ENCODE measurements around the gene GRXCR1. TPM values are rescaled to one million over a fixed set of nuclear protein-coding genes. Genes with fewer than 3 reads are reported as not detected.

Gene GRXCR1
- total RNA-seq, 1 donor from 2014 or later, result not detected

DNA sequence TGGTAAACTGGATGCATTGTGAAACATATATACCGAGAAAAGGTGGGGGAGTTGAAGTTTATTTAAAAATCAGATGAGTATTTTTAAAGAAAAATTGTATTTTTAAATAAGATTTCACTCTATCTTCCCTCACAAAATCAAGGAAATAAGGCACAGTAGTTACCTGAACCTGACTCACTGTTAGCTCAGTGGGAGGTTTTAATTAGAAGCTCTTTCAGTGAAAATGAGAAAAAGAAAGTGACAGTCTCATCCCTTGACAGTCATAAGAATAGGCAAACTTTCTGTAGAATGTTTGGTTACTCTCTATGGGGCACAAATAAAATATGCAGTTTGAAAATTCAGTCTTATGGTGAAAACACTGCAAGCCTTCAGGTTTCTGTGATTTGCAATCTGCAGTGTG lies 49.7 kb downstream of the GRXCR1 start:
- Histone ChIP-seq H3K9ac (ENCODE audit: low read length) (no peak overlapping the region), H3K27me3 (ENCODE audit: insufficient read depth, low read length) (no peaks in the 10 kb centered on the region), H3K4me2 (ENCODE audit: low read length) (no peak overlapping the region), H4K20me1 (ENCODE audit: insufficient read depth, low read length) (no peaks in the 10 kb centered on the region), H3K79me2 (ENCODE audit: insufficient read depth, low read length) (no peaks in the 10 kb centered on the region), H2AFZ (ENCODE audit: low read depth, low read length) (no peak overlapping the region), H3K4me1 (ENCODE audit: insufficient read depth, low read length) (no peaks in the 10 kb centered on the region), H3K4me3 (ENCODE audit: insufficient read depth, low read depth, low read length) (no peak overlapping the region), H3K27ac (ENCODE audit: low read depth, low read length) (no peak overlapping the region), H3K9me3 (ENCODE audit: insufficient read depth, low read depth, low read length) (no peaks in the 10 kb centered on the region), H3K36me3 (ENCODE audit: insufficient read depth, low read length) (no peaks in the 10 kb centered on the region)
- no peak for TF ChIP-seq EZH2 (IDR thresholded peaks at IDR 0.05; ENCODE audit: insufficient read depth, low read length)
- TF ChIP-seq, protein P1, sequence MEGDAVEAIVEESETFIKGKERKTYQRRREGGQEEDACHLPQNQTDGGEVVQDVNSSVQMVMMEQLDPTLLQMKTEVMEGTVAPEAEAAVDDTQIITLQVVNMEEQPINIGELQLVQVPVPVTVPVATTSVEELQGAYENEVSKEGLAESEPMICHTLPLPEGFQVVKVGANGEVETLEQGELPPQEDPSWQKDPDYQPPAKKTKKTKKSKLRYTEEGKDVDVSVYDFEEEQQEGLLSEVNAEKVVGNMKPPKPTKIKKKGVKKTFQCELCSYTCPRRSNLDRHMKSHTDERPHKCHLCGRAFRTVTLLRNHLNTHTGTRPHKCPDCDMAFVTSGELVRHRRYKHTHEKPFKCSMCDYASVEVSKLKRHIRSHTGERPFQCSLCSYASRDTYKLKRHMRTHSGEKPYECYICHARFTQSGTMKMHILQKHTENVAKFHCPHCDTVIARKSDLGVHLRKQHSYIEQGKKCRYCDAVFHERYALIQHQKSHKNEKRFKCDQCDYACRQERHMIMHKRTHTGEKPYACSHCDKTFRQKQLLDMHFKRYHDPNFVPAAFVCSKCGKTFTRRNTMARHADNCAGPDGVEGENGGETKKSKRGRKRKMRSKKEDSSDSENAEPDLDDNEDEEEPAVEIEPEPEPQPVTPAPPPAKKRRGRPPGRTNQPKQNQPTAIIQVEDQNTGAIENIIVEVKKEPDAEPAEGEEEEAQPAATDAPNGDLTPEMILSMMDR (IDR thresholded peaks at IDR 0.05; ENCODE audit: insufficient read depth, low read depth, low read length), result no peak
- Mint-ChIP-seq H3K4me3 (ENCODE audit: unreplicated experiment) (no peak overlapping the region), H3K36me3 (ENCODE audit: low read depth, unreplicated experiment) (no peaks in the 10 kb centered on the region), H3K27me3 (ENCODE audit: low read depth, unreplicated experiment) (no peaks in the 10 kb centered on the region), H3K9me3 (ENCODE audit: unreplicated experiment) (no peaks in the 10 kb centered on the region), H3K27ac (ENCODE audit: unreplicated experiment) (no peak overlapping the region), H3K4me1 (ENCODE audit: low read depth, unreplicated experiment) (no peaks in the 10 kb centered on the region)
- FAIRE-seq (no peak), DNase-seq (ENCODE audit: low read depth) (no peak)

DNA sequence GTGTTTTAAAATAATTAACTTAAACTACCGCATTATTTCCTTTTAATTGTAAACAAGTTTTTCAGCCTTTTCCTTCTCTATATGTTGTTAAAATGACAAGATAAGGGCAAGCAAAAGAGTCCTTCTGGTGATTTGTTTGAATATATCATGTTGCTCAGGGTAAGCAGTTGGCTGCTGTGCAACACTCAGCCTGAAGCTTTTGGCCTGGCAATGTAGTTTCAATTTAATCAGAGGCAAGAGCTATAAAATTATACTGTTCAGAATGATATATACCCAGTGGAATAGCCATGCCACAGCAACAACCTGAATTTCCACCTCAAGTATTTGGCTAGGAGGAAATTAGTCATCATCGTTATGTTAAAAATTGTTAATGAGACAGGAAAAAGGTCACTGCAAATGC lies 53.4 kb downstream of the GRXCR1 start:
- Mint-ChIP-seq H3K27me3 (ENCODE audit: low read depth, unreplicated experiment) (no peaks in the 10 kb centered on the region), H3K9me3 (ENCODE audit: unreplicated experiment) (no peaks in the 10 kb centered on the region), H3K27ac (ENCODE audit: unreplicated experiment) (no peak overlapping the region), H3K4me1 (ENCODE audit: low read depth, unreplicated experiment) (no peaks in the 10 kb centered on the region), H3K4me3 (ENCODE audit: unreplicated experiment) (no peak overlapping the region), H3K36me3 (ENCODE audit: low read depth, unreplicated experiment) (no peaks in the 10 kb centered on the region)
- no peaks in the 10 kb centered on the region for H3K36me3 ChIP-seq (ENCODE audit: insufficient read depth, low read length)
- H3K9ac ChIP-seq (ENCODE audit: low read length), result no peak overlapping the region
- H3K79me2 ChIP-seq (ENCODE audit: insufficient read depth, low read length), result no peaks in the 10 kb centered on the region
- H3K4me1 ChIP-seq (ENCODE audit: insufficient read depth, low read length), result no peaks in the 10 kb centered on the region
- H3K27ac ChIP-seq (ENCODE audit: low read depth, low read length), result no peak overlapping the region
- no peaks in the 10 kb centered on the region for H3K9me3 ChIP-seq (ENCODE audit: insufficient read depth, low read depth, low read length)
- no peak for FAIRE-seq
- no peaks in the 10 kb centered on the region for H4K20me1 ChIP-seq (ENCODE audit: insufficient read depth, low read length)
- TF ChIP-seq, protein P1 (IDR thresholded peaks at IDR 0.05; ENCODE audit: insufficient read depth, low read depth, low read length), result no peak
- no peak for TF ChIP-seq EZH2 (IDR thresholded peaks at IDR 0.05; ENCODE audit: insufficient read depth, low read length)
- no peak overlapping the region for H3K4me2 ChIP-seq (ENCODE audit: low read length)
- no peaks in the 10 kb centered on the region for H3K27me3 ChIP-seq (ENCODE audit: insufficient read depth, low read length)
- H2AFZ ChIP-seq (ENCODE audit: low read depth, low read length), result no peak overlapping the region
- no peak overlapping the region for H3K4me3 ChIP-seq (ENCODE audit: insufficient read depth, low read depth, low read length)
- DNase-seq (ENCODE audit: low read depth), result no peak

DNA sequence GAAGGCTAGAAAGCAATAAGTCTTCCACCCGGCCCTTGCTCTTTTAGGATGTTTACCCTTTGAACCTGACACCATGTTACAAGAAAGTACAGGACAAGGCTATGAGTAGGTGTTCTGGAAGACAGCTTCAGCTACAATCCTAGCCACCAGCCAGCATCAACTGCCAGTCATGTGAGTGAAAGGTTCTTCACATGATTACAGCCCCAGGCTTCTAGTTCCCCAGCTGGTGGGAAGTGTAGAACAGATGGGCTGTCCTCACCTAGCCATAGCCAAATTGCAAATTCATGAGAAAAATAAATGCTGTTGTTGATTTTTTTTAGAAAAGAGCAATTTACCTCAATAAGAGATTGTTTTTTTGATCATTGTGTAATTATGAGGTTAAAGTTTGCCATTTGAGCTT lies 60.8 kb downstream of the GRXCR1 start:
- Mint-ChIP-seq H3K4me3 (ENCODE audit: unreplicated experiment) (no peak overlapping the region), H3K27ac (ENCODE audit: unreplicated experiment) (no peak overlapping the region), H3K9me3 (ENCODE audit: unreplicated experiment) (no peaks in the 10 kb centered on the region), H3K27me3 (ENCODE audit: low read depth, unreplicated experiment) (no peaks in the 10 kb centered on the region), H3K36me3 (ENCODE audit: low read depth, unreplicated experiment) (no peaks in the 10 kb centered on the region), H3K4me1 (ENCODE audit: low read depth, unreplicated experiment) (no peaks in the 10 kb centered on the region)
- H3K27me3 ChIP-seq (ENCODE audit: insufficient read depth, low read length), result no peaks in the 10 kb centered on the region
- H3K9me3 ChIP-seq (ENCODE audit: insufficient read depth, low read depth, low read length), result no peaks in the 10 kb centered on the region
- no peak overlapping the region for H3K4me3 ChIP-seq (ENCODE audit: insufficient read depth, low read depth, low read length)
- H4K20me1 ChIP-seq (ENCODE audit: insufficient read depth, low read length), result no peaks in the 10 kb centered on the region
- H3K9ac ChIP-seq (ENCODE audit: low read length), result no peak overlapping the region
- no peak overlapping the region for H2AFZ ChIP-seq (ENCODE audit: low read depth, low read length)
- TF ChIP-seq, protein P1 (IDR thresholded peaks at IDR 0.05; ENCODE audit: insufficient read depth, low read depth, low read length), result no peak
- no peak for TF ChIP-seq EZH2 (IDR thresholded peaks at IDR 0.05; ENCODE audit: insufficient read depth, low read length)
- FAIRE-seq (no peak), DNase-seq (ENCODE audit: low read depth) (no peak)
- no peaks in the 10 kb centered on the region for H3K36me3 ChIP-seq (ENCODE audit: insufficient read depth, low read length)
- H3K27ac ChIP-seq (ENCODE audit: low read depth, low read length), result no peak overlapping the region
- H3K4me1 ChIP-seq (ENCODE audit: insufficient read depth, low read length), result no peaks in the 10 kb centered on the region
- H3K4me2 ChIP-seq (ENCODE audit: low read length), result no peak overlapping the region
- no peaks in the 10 kb centered on the region for H3K79me2 ChIP-seq (ENCODE audit: insufficient read depth, low read length)
